ENCODE measurements around the gene MRE11. TPM values are rescaled to one million over a fixed set of nuclear protein-coding genes. Genes with fewer than 3 reads are reported as not detected.

MRE11 gene
- total RNA-seq: 17.6 TPM

- DNase-seq: peak; percentile 98
Measured at GRCh38 chr11:94493281-94494125, at the start of gene MRE11, which contains the start of gene ANKRD49. MRE11 (minus strand) TSS chr11:94493844; CDS start chr11:94492801, 1,043 bp downstream. ANKRD49 (plus strand) TSS chr11:94493984; CDS start chr11:94496694, 2,710 bp downstream.

GRCh38 chr11:94539420-94539819, 45.8 kb upstream of the MRE11 start:
- DNase-seq: no peak

GRCh38 chr11:94537031-94537600, 43.5 kb upstream of the MRE11 start:
- no peak for DNase-seq

- no peak for DNase-seq
Measured at GRCh38 chr11:94536386-94536785, 42.7 kb upstream of the MRE11 start.

- no peak for DNase-seq
Measured at GRCh38 chr11:94533696-94534630, 40.3 kb upstream of the MRE11 start.

GRCh38 chr11:94533206-94533605, 39.6 kb upstream of the MRE11 start:
- DNase-seq: no peak

- no peak for DNase-seq
Measured at GRCh38 chr11:94532211-94532610, 38.6 kb upstream of the MRE11 start.

GRCh38 chr11:94528551-94528950, 34.9 kb upstream of the MRE11 start:
- DNase-seq: no peak

- no peak for DNase-seq
Measured at GRCh38 chr11:94526645-94527438, 33.2 kb upstream of the MRE11 start.

- no peak for DNase-seq
Measured at GRCh38 chr11:94525546-94526324, 32.1 kb upstream of the MRE11 start.

- no peak for DNase-seq
Measured at GRCh38 chr11:94524341-94524740, 30.7 kb upstream of the MRE11 start.

- no peak for DNase-seq
Measured at GRCh38 chr11:94521684-94522083, 28.0 kb upstream of the MRE11 start.

- no peak for DNase-seq
Measured at GRCh38 chr11:94519478-94520084, 25.9 kb upstream of the MRE11 start.

GRCh38 chr11:94518300-94518699, 24.7 kb upstream of the MRE11 start:
- DNase-seq: no peak

GRCh38 chr11:94516725-94517124, 23.1 kb upstream of the MRE11 start:
- DNase-seq: no peak

GRCh38 chr11:94515398-94515797, 21.8 kb upstream of the MRE11 start:
- DNase-seq: no peak

GRCh38 chr11:94513091-94513490, 19.4 kb upstream of the MRE11 start:
- DNase-seq: no peak

GRCh38 chr11:94511932-94512781, 18.5 kb upstream of the MRE11 start, which contains the start of gene C11orf97:
C11orf97 (plus strand) TSS chr11:94512461; CDS start chr11:94512529, 68 bp downstream.
- DNase-seq: peak; percentile 79

- DNase-seq: no peak
Measured at GRCh38 chr11:94507485-94507884, 13.8 kb upstream of the MRE11 start.
